NCI-H2029 (cell line): ENCODE results near the gene CLECL1.
"Not testable (repeated sequence)": the region's sequence is repeated elsewhere in the genome, so short reads cannot be mapped to it uniquely, and the experiment has no call there.

Experiments
- DNase-seq: peaks from one replicate; lab custom pipeline; 2025; lab: John Stamatoyannopoulos, UW

Gene CLECL1

DNA sequence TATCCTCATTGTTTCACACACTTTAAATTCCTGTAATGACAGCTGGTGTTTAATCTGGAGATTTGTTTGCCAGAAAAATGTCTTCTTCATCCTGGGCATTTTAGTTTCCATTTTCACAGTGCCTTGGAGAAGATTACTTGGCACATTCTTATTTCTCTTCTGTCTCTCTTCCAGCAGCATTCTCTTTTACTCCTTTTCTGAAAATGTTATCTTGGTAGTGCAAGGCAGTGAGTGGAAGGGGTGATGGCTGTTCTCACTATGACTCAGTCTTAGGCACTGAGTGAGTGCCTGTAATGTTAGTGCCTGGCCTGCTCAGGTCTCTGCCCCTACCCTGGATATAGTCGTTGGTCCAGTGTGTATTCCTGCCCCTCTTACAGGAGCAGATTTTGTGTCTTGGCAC is 13.1 kb downstream of the CLECL1 start:
- DNase-seq, result no peak

DNA sequence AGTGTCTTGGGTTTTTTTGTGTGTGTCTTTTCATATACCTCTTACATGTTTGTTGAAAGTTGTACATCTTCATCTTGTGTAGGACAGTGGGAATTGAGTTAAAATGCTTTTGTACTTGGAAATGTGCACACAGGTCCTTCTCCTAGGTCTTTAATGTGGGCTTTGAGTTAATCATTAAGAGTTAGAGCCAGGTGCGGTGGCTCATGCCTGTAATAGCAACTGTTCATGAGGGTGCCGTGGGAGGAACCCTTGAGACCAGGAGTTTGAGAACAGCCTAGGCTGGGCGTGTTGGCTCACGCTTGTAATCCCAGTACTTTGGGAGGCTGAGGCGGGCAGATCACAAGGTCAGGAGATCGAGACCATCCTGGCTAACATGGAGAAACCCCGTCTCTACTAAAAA is 13.9 kb downstream of the CLECL1 start:
- DNase-seq, result no peak

DNA sequence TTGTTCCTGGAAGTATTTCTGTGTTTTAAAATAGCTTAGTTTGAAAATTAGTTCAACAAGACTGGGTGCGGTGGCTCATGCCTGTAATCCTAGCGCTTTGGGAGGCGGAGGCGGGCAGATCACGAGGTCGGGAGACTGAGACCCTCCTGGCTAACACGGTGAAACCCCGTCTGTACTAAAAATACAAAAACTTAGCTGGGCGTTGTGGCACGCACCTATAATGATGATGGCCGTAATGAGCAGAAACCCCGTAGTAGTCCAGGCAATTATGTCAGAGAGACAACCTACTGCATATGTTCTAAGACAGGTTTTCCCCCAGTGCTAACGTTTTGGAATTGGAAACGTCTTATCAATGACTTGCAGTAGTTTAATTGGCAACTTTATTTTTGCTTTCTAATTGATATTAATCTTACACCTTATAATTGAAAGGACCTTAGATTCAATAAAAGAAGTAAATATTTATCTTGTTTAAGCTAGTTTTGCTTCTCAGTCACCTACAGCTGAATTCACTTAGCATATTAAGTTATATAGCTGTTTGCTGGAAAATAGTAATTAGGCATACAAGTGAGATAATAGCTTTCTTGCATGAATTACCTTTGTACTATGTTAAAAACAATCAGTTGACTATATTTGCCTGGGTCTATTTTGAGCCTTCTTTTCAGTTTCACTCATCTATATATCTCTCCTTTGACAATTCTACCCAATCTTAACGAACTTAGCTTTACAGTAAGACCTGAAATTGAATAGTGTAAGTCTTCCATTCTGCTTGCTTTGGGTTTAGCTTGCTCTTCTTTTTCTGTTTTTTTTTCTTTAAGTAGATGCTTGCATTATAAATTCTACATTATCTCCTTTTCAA is 15.6 kb downstream of the CLECL1 start:
- DNase-seq, result no peak

GRCh38 chr12:9713032-9713558 is 19.8 kb downstream of the CLECL1 start:
- not testable (repeated sequence) for DNase-seq

DNA sequence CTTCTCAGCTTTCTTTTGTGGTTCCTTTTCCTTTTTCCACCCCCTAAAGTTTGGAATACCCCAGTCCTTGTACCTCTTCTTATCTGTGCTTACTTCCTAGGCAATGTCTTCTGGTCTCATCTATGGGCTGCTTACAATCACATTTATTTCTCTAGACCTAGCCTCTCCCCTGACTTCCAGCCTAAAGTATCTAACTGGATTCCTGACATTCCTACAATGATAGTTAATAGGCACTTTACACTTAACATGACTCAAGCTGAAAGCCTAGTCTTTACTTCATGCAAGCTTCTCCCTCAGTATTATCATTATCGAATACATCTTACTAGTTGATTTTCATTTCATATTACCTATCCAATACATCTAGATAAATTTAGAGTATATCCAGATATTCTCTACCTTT is 21.2 kb downstream of the CLECL1 start:
- no peak for DNase-seq

DNA sequence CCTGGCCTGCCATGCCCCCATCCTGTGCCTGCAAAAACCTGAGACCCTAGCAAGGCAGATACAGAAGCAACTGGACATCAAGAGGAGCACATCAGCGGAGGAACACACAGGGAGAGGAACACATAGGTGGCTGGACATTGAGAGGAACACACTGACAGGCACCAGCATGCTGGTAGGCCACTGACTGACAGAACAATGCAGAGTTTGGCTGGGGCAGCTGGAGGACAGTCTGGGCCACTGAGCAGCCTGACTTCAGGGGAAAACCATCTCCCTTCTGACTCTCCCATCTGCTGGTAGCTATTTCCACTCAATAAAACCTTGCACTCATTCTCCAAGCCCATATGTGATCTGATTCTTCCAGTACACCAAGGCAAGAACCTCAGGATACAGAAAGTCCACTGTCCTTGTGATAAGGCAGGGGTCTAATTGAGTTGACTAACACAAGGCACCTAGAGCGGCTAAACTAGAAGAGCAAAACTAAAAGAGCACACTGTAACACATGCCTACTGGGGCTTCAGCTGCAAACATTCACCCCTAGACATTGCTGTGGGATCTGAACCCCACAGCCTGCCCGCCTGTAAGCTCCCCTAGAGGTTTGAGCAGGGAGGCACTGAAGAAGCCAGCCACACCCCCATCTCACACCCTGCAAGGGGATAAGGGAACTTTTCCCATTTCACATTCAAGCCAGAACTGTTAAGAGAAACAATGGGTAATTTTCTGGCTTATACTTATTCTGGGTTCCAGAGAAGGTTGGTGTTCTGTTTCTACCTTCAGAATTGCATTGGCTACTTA is 22.1 kb downstream of the CLECL1 start:
- no peak for DNase-seq

- no peak for DNase-seq
Measured at GRCh38 chr12:9708853-9709252, 24.0 kb downstream of the CLECL1 start.

DNA sequence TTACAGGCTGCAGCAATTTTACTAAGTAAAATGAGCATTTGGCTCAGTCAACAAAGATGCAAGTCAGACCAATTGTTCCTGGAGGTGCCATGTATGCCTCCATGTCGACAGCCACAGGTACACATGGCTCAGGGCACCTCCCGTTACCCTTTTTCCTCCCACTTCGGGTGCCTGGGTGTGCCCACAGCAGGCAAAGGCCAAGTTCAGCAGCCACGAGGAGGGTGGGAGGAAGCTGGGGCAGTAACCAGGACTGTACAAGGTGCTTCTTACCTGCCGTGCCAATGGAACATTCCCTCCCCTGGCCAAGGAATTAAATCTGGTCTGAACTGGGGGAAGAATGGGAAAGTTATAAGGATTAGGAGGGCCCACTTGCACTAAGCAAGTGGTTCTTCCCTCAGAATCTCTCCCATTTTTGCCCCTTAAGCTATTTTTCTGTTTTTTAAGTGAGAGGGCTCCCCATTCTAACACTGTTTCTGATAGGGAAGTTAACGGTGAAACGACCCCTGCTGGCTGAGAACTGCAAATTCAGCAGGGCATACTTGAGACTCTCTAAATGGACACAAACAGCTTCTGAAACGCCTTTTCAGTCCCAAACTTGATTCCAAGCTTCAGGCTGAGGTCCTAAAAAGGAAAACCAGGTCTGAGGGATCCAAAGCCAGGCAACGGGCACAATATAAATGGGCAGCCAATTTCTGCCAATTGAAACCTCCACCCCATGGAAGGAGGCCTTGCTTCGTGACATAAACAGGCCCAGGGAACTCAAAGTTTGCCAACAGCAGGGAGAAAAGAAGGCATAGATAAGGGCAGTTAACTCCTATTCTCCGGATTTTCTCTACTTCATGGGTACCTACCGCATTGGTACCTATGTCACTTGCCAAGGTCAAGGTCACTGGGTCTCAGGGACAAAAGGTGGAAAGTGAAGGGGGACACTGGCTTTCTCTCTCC is 24.8 kb downstream of the CLECL1 start:
- DNase-seq, result no peak

GRCh38 chr12:9707356-9707755 is 25.5 kb downstream of the CLECL1 start:
- no peak for DNase-seq

DNA sequence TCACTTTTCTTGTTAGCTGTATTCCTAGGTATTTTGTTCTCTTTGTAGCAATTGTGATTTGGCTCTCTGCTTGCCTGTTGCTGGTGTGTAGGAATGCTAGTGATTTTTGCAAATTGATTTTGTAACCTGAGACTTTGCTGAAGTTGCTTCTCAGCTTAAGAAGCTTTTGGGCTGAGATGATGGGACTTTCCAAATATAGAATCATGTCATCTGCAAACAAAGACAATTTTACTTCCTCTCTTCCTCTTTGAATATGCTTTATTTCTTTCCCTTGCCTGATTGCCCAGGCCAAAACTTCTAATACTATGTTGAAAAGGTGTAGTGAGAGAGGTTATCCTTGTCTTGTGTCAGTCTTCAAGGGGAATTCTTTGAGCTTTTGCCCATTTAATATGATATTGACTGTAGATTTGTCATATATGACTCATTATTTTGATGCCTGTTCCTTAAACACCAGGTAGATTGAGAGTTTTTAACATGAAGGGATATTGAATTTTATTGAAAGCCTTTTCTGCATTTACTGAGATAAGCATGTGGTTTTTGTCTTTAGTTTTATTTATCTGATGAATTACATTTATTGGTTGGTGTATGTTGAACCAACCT is 26.7 kb downstream of the CLECL1 start:
- no peak for DNase-seq

- not testable (repeated sequence) for DNase-seq
Measured at GRCh38 chr12:9704561-9704960, 28.3 kb downstream of the CLECL1 start.

DNA sequence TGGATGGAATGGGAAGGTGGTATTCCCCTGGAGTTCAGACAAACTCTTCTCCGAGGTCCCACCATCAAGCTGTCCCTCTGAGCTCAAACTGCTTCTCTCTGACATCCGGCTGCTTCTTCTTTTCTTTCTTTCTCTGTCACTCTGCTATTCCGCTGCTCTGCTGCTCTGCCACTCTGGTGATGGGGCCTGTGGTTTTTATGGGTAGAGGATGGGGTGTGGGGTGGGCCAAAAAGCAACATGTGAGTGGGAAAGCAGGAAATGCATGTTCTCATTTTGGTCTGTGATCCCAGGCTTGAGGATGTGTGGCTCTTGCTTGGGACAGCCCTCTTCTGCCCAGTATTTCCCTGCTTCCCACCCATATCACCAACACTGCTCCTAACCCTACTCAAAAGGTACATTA is 30.6 kb downstream of the CLECL1 start:
- no peak for DNase-seq

- DNase-seq, result no peak
Measured at GRCh38 chr12:9701380-9702154, 31.3 kb downstream of the CLECL1 start.

GRCh38 chr12:9700606-9700956 is 32.3 kb downstream of the CLECL1 start:
- no peak for DNase-seq

DNA sequence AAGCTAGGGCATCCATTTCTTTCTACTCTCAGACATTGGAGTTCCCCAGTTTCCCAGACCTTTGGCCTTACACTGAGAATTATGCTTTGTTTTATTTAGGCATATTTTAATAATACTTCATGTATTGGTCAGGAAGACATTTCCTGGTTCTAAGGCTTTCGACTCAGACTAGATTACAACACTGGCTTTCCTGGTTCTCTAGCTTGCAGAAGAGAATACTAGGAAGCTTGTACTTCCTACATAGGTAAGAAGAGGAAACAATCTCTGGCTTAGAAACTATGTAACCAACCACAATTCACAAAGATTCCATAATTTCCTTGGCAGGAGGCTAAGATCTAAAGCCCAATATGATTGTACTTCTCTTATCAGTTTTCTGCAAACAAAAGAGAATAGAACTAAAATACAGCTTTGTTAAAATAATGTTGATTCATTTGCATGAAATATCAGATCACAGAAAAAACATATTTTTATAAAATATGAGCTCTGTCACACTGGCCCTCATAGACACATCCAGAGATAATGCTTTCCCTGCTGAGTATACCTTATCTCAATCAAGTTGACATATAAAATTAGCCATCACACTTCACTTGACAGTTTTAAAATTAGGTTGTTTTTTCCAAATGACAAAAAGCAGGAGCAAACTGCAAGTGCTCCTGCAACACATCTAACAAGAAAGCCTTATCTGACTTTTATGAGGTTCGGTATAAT is 32.8 kb downstream of the CLECL1 start:
- DNase-seq, result no peak

GRCh38 chr12:9699269-9699897 is 33.5 kb downstream of the CLECL1 start:
- DNase-seq, result no peak

- DNase-seq, result no peak
Measured at GRCh38 chr12:9698681-9699080, 34.2 kb downstream of the CLECL1 start.

GRCh38 chr12:9697619-9698018 is 35.3 kb downstream of the CLECL1 start:
- DNase-seq, result no peak

DNA sequence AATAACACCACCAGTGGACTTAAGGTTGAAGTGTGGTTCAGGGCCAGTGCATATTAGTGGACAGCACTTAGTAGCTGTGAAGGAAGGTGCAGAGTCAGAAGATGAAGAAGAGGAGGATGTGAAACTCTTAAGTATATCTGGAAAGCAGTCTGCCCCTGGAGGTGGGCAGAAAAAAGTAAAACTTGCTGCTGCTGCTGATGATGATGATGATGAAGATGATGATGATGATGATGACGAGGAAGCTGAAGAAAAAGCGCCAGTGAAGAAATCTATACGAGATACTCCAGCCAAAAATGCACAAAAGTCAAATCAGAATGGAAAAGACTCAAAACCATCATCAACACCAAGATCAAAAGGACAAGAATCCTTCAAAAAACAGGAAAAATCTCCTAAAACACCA is 37.2 kb downstream of the CLECL1 start:
- not testable (repeated sequence) for DNase-seq

- DNase-seq, result not testable (repeated sequence)
Measured at GRCh38 chr12:9695150-9695549, 37.7 kb downstream of the CLECL1 start.
